CD4-positive, alpha-beta T cell treated with Interleukin-10 for 1 hour (primary cell): ENCODE results near the gene SLC12A6.

Experiments used
- DNase-seq: peaks from one replicate; pipeline ENCODE4 v3.0.0-alpha.2; 2020

SLC12A6 gene

GRCh38 chr15:34182942-34183341, 154.6 kb downstream of the SLC12A6 start:
- no peak for DNase-seq
